T follicular helper cell (primary cell): ENCODE data around the gene PAPPA.

ENCODE experiments used
- DNase-seq: peaks from one replicate; pipeline ENCODE4 v3.0.0-alpha.2; 2020; ENCODE audit warnings: low read depth

PAPPA gene

GRCh38 chr9:116223926-116224325 lies 70.3 kb downstream of the PAPPA start:
- DNase-seq, result no peak

- DNase-seq, result no peak
Measured at GRCh38 chr9:116230051-116230632, 76.6 kb downstream of the PAPPA start.

GRCh38 chr9:116232424-116233159 lies 79.0 kb downstream of the PAPPA start:
- DNase-seq, result no peak

- DNase-seq, result no peak
Measured at GRCh38 chr9:116233160-116233530, 79.6 kb downstream of the PAPPA start.

- DNase-seq, result no peak
Measured at GRCh38 chr9:116234081-116234480, 80.5 kb downstream of the PAPPA start.

- no peak for DNase-seq
Measured at GRCh38 chr9:116236979-116237378, 83.4 kb downstream of the PAPPA start.

GRCh38 chr9:116237456-116237855 lies 83.9 kb downstream of the PAPPA start:
- no peak for DNase-seq

- DNase-seq, result no peak
Measured at GRCh38 chr9:116238225-116238624, 84.6 kb downstream of the PAPPA start.

- DNase-seq, result no peak
Measured at GRCh38 chr9:116238776-116239340, 85.3 kb downstream of the PAPPA start.

GRCh38 chr9:116243708-116244107 lies 90.1 kb downstream of the PAPPA start:
- no peak for DNase-seq

- no peak for DNase-seq
Measured at GRCh38 chr9:116247284-116247683, 93.7 kb downstream of the PAPPA start.

- no peak for DNase-seq
Measured at GRCh38 chr9:116247791-116248374, 94.3 kb downstream of the PAPPA start.

GRCh38 chr9:116250891-116251290 lies 97.3 kb downstream of the PAPPA start:
- DNase-seq, result no peak

GRCh38 chr9:116251366-116251765 lies 97.8 kb downstream of the PAPPA start:
- no peak for DNase-seq

- DNase-seq, result no peak
Measured at GRCh38 chr9:116260531-116260930, 106.9 kb downstream of the PAPPA start.

- no peak for DNase-seq
Measured at GRCh38 chr9:116262448-116262847, 108.9 kb downstream of the PAPPA start.

GRCh38 chr9:116264361-116264760 lies 110.8 kb downstream of the PAPPA start:
- no peak for DNase-seq

- no peak for DNase-seq
Measured at GRCh38 chr9:116267021-116267420, 113.4 kb downstream of the PAPPA start.

- no peak for DNase-seq
Measured at GRCh38 chr9:116269250-116269649, 115.7 kb downstream of the PAPPA start.

- no peak for DNase-seq
Measured at GRCh38 chr9:116270546-116270945, 117.0 kb downstream of the PAPPA start.

GRCh38 chr9:116271340-116271739 lies 117.7 kb downstream of the PAPPA start:
- no peak for DNase-seq

- DNase-seq, result no peak
Measured at GRCh38 chr9:116271991-116272390, 118.4 kb downstream of the PAPPA start.

GRCh38 chr9:116274293-116274692 lies 120.7 kb downstream of the PAPPA start:
- no peak for DNase-seq
